NB4 (cell line): ENCODE measurements around the gene ZXDC.

Experiments
- CTCF ChIP-seq: IDR thresholded peaks from one replicate; pipeline ENCODE4 v1.5.1; 2012; ENCODE audit warnings: low read depth, low read length
- POLR2A ChIP-seq: IDR thresholded peaks from 2 replicates; pipeline ENCODE4 v1.6.1; 2011; ENCODE audit warnings: mild to moderate bottlenecking; ENCODE audit not compliant: insufficient read length; ENCODE audit errors: extremely low read depth

DNA sequence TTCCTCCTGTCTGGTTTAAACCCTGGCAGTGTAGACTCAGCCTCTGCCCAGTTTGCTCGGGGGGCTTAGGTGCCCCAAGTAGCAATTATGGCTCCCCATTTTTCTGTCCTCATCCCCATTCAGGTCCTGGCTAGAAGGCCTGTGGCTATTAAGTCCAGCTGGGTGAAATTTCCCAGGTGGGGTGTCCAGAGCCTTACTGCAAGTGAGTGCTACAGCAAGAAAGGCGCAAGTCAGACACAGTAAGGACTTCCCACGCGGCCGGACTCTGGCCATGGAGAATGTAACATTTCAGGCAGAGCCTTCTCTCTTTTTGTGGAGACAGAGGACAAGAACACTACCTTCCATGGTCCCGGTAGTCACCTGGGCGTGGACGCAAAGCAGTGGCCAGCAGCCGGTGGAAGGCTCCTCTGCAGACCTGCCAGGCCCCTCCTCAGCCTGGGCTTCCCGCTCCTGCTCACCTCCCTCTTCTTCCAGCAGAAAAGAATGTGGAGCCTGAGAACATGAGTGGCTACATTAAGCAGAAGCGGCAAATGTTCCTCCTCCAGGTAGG lies 57.6 kb downstream of the ZXDC start:
- TF ChIP-seq CTCF (no peak), POLR2A (no peak)
